ENCODE data around the gene RTN4RL1. TPM values are rescaled to one million over a fixed set of nuclear protein-coding genes. Genes with fewer than 3 reads are reported as not detected.

Gene RTN4RL1
- under 0.01 TPM in 1 of 2 replicates, not detected in the other for total RNA-seq

GRCh38 chr17:2025220-2025621 lies at the start of gene RTN4RL1:
Gene RTN4RL1 (minus strand): TSS chr17:2025334. CDS start chr17:2024865, 469 bp downstream.
- DNase-seq (ENCODE audit: low read depth, low spot score), result no peak

- DNase-seq (ENCODE audit: low read depth, low spot score), result no peak
Measured at GRCh38 chr17:2074919-2075318, 49.8 kb upstream of the RTN4RL1 start.

GRCh38 chr17:2071455-2072281 lies 46.5 kb upstream of the RTN4RL1 start:
- no peak for DNase-seq (ENCODE audit: low read depth, low spot score)

GRCh38 chr17:2071024-2071385 lies 45.9 kb upstream of the RTN4RL1 start:
- no peak for DNase-seq (ENCODE audit: low read depth, low spot score)

GRCh38 chr17:2070241-2071023 lies 45.3 kb upstream of the RTN4RL1 start:
- DNase-seq (ENCODE audit: low read depth, low spot score), result no peak

- no peak for DNase-seq (ENCODE audit: low read depth, low spot score)
Measured at GRCh38 chr17:2068519-2069051, 43.5 kb upstream of the RTN4RL1 start.

- DNase-seq (ENCODE audit: low read depth, low spot score), result no peak
Measured at GRCh38 chr17:2068031-2068518, 42.9 kb upstream of the RTN4RL1 start.

- no peak for DNase-seq (ENCODE audit: low read depth, low spot score)
Measured at GRCh38 chr17:2067608-2068024, 42.5 kb upstream of the RTN4RL1 start.

GRCh38 chr17:2067048-2067561 lies 42.0 kb upstream of the RTN4RL1 start:
- DNase-seq (ENCODE audit: low read depth, low spot score), result no peak

GRCh38 chr17:2065949-2066400 lies 40.8 kb upstream of the RTN4RL1 start:
- no peak for DNase-seq (ENCODE audit: low read depth, low spot score)

GRCh38 chr17:2064980-2065785 lies 40.0 kb upstream of the RTN4RL1 start:
- no peak for DNase-seq (ENCODE audit: low read depth, low spot score)

- DNase-seq (ENCODE audit: low read depth, low spot score), result no peak
Measured at GRCh38 chr17:2064520-2064971, 39.4 kb upstream of the RTN4RL1 start.

GRCh38 chr17:2064147-2064489 lies 39.0 kb upstream of the RTN4RL1 start:
- DNase-seq (ENCODE audit: low read depth, low spot score), result no peak

- no peak for DNase-seq (ENCODE audit: low read depth, low spot score)
Measured at GRCh38 chr17:2063261-2064146, 38.4 kb upstream of the RTN4RL1 start.

GRCh38 chr17:2062571-2063183 lies 37.5 kb upstream of the RTN4RL1 start:
- DNase-seq (ENCODE audit: low read depth, low spot score), result no peak

GRCh38 chr17:2061441-2061958 lies 36.4 kb upstream of the RTN4RL1 start:
- no peak for DNase-seq (ENCODE audit: low read depth, low spot score)

- no peak for DNase-seq (ENCODE audit: low read depth, low spot score)
Measured at GRCh38 chr17:2060681-2061440, 35.7 kb upstream of the RTN4RL1 start.

GRCh38 chr17:2060385-2060658 lies 35.2 kb upstream of the RTN4RL1 start:
- DNase-seq (ENCODE audit: low read depth, low spot score), result no peak
